Measurements from ENCODE around the gene PTPRN2.
"Not testable (repeated sequence)": the region's sequence is repeated elsewhere in the genome, so short reads cannot be mapped to it uniquely, and the experiment has no call there.

PTPRN2 gene

GRCh38 chr7:157514306-157514705, 1073.3 kb downstream of the PTPRN2 start:
- DNase-seq (ENCODE audit: low read depth): no peak

DNA sequence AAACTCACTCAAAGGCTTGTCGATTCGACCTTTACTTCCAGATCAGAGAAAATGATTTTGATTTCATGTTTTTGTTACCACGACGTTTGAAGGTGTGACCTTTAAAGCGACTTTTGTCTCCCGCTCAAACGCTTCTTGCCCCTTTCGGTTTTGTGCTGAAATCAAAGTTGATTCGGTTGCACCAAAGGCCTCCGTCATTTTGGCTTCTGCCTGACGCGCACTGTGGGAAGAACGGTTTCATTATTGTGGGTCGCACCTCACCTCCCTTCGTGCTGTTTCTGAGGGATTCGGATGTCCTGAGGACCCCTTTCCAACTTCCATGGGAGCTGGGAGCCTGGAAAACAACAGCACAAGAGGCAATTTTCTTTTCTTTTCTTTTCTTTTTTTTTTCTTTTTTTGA, 1073.9 kb downstream of the PTPRN2 start:
- no peak for DNase-seq (ENCODE audit: low read depth)

DNA sequence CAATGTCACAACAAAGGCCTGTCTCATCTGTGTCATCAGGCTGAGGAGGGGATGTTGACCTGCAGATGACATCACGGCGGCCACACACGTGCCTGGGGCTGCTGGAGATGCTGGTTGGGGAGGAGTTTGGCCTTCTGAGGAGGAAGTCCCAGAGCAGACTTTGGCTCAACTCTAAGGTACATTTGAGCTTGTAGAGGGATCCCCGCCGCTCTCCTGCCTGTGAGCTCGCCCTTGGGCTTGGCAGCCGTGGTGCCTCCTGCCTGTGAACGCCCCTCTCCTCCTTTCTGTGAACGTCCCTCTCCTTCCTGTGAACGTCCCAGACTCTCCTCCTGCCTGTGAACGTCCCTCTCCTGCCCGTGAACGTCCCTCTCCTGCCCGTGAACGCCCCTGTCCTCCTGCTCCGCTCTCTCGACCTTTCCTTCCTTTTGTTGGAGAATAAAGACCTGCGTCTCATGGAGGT, 1074.4 kb downstream of the PTPRN2 start:
- no peak for DNase-seq (ENCODE audit: low read depth)

DNA sequence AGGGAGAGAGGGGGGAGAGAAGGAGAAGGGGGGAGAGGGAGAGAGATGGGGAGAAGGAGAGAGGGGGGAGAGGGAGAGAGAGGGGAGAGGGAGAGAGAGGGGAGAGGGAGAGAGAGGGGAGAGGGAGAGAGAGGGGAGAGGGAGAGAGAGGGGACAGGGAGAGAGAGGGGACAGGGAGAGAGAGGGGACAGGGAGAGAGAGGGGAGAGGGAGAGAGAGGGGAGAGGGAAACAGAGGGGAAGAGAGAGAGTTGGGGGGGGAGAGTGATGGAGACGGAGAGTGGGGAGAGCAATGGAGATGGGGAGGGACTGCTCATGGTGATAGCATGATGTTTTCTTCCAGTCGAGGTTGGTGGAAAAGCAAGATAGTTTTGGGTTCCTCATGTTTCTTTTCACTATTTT, 1078.4 kb downstream of the PTPRN2 start:
- DNase-seq (ENCODE audit: low read depth): no peak

GRCh38 chr7:157508477-157508881, 1079.1 kb downstream of the PTPRN2 start:
- no peak for DNase-seq (ENCODE audit: low read depth)

DNA sequence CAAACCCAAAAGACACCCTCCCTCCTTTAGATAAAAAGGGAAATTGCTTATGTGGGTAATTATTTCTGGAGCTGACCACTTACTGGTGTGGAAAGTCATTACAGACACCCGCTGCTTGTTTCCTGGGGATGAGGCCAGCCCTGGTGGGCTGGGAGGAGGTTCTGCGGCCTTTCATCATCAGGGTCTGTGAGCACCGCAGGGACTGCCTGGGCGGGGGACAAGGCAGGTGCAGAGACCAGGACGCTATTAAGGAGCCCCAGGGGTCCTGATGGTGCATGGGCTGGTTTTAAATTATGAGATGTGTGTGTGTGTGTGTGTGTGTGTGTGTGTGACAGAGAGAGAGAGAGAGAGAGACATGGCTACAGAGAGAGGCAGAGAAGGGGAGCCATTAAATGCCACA, 1079.6 kb downstream of the PTPRN2 start:
- DNase-seq (ENCODE audit: low read depth): no peak

GRCh38 chr7:157506268-157506667, 1081.4 kb downstream of the PTPRN2 start:
- DNase-seq (ENCODE audit: low read depth): no peak

- DNase-seq (ENCODE audit: low read depth): no peak
Observed at GRCh38 chr7:157505646-157506045, 1082.0 kb downstream of the PTPRN2 start.

- no peak for DNase-seq (ENCODE audit: low read depth)
Observed at GRCh38 chr7:157503229-157503628, 1084.4 kb downstream of the PTPRN2 start.

DNA sequence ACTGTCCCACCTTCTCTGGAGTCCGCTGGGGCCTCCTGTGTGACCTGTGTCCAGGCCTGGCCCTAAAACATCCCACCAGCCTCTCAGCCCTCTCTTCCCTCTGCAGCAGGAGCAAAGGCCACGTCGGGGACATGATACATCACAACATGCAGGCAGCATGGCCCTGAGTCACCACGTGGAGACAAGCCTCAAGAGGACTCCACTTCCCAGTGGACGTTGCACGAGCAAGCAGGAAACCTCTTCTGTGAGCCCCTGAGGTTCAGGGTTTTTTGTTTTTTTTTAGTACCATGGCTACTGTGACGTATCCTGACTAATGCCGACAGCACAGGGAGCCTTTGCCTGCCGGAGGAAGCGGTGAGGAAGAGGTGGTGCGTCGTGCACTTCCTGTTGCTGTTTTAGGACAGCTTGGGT, 1084.9 kb downstream of the PTPRN2 start:
- DNase-seq (ENCODE audit: low read depth): no peak

GRCh38 chr7:157501581-157501980, 1086.0 kb downstream of the PTPRN2 start:
- no peak for DNase-seq (ENCODE audit: low read depth)

- not testable (repeated sequence) for DNase-seq (ENCODE audit: low read depth)
Observed at GRCh38 chr7:157500989-157501540, 1086.6 kb downstream of the PTPRN2 start.

- DNase-seq (ENCODE audit: low read depth): no peak
Observed at GRCh38 chr7:157500171-157500960, 1087.3 kb downstream of the PTPRN2 start.

- no peak for DNase-seq (ENCODE audit: low read depth)
Observed at GRCh38 chr7:157499835-157500153, 1087.8 kb downstream of the PTPRN2 start.

DNA sequence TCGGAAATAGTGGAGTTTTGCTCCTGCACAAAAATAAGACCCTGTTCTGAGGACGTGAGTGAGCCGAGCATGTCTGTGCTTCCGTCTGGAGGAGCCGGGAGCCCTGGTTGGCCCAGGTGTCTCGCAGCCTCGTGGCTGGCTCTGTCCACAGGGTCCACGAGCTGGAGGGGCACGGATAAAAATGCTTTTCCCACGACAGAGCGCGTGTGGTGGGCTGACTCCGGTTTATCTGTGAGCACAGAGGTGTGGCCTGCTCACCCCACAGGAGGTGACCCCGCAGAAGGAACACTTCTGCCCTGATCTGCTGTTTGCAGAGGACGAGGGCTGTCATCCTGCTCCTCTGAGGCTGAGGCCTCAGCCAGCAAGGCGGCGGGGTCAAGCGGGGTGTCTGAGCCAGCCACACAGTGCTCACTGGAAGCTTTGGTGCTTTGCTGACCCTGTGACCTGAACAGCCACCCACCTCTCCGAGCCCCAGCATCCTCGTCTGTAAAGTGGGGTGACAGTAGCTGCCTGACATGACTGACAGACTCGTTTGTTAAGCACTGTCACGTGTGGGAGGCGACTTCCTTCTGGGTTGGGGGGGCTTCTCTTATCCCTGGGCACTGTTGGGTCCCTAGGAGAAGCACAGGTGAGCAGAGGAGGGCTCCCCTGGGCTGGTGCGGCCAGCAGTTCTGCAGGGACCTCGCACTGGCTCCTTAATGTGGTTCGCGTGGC, 1088.3 kb downstream of the PTPRN2 start:
- no peak for DNase-seq (ENCODE audit: low read depth)

DNA sequence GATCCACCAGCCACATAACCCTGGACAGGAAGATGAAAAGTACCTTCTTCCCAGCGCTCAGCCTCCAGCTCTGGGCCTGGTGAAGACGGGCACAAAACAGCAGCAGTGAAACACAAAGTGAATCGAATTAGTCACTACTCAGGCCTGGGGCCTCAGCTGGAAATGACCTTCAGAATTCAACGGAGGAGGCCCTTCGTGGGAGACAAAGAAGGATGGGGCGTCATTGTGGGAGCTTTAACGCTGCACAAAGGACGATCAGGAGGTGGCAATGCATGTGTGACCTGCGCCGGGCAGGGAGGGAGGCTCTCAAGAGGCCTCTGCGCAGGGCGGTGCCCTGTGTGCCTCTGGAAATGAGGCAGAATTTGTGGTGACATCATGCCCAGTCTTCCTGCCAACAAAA, 1089.0 kb downstream of the PTPRN2 start:
- no peak for DNase-seq (ENCODE audit: low read depth)

DNA sequence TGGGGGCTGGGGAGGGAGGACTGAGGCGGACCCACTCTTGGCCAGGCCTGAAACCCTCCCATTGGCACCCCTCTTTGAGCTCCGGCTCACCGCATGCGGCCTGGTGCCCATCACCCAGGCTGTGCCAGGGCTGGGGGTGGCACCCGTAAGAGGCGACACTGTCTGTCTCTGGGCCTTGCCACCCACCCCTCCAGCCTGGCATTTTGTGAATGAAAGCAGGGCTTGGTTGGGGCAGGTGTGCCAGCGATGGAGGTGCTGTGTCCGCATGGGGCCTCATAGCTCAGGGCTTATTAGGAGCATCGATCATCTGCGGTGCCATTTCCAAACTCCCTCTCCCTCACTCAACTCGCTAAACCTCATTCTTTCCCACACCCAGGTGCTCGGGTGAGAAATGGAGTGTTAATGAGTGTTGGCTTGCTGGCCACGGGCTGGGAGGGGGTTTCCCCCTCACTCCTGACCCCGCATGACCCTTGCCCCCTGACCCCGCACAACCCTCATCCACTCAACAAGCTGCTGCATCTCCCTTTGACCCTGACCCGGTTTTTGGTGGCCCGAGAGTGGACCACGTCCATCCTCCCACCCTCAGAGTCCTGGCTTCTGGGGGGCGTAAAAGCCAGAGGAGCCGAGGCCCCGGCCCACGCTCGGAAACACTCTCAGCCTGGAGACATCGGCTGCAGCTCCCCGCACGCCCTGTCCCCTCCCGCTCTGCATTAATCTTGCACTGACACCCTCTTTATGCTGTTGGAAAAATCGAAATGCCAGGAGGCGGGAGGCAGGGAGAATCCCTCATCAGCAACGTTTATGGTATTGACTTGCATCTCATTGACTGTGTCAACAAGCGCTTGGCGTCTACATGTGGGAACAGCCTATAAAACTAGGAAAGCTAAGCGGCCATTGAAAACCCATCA, 1089.6 kb downstream of the PTPRN2 start:
- DNase-seq (ENCODE audit: low read depth): no peak

GRCh38 chr7:157497367-157497743, 1090.3 kb downstream of the PTPRN2 start:
- no peak for DNase-seq (ENCODE audit: low read depth)

GRCh38 chr7:157496416-157497275, 1091.0 kb downstream of the PTPRN2 start:
- no peak for DNase-seq (ENCODE audit: low read depth)

GRCh38 chr7:157495594-157495993, 1092.0 kb downstream of the PTPRN2 start:
- no peak for DNase-seq (ENCODE audit: low read depth)

GRCh38 chr7:157495177-157495553, 1092.5 kb downstream of the PTPRN2 start:
- DNase-seq (ENCODE audit: low read depth): no peak
